Adipose tissue (tissue), 3 donors: ENCODE data around the gene PDE1C. TPM values are rescaled to one million over a fixed set of nuclear protein-coding genes. Genes with fewer than 3 reads are reported as not detected.

ENCODE experiments used
- H3K27ac ChIP-seq: one replicate; pipeline ENCODE4 v1.5.1; 2013; ENCODE audit warnings: low read depth, low read length
- WGBS, 3 donors: extraction: QIAGEN DNeasy Blood & Tissue Kit; methylation state at CpG; one replicate each; pipeline ENCODE4 v1.1.7; 2013; 5-methylcytosine and 5-hydroxymethylcytosine counted together
- polyA plus RNA-seq, 3 donors: library from polyadenylated mRNA; stranded (reverse); fragments of 200-250 nt; gene quantifications; one replicate each; pipeline ENCODE4 v1.2.3, GENCODE V29; 2013
- donor health status: healthy with polysubstance abuse.
- donor health status: Bipolar disorder and iron deficiency.
- donor health status: healthy.

The PDE1C gene
- polyA plus RNA-seq, 3 donors = 0.32 to 3.1 (median 1.0) TPM

GRCh38 chr7:31925753-31926454 lies 144.3 kb downstream of the PDE1C start:
- no peak overlapping the region for H3K27ac ChIP-seq
- WGBS, 3 donors = 85 to 91% (median 88%) methylated on average over 6 of the region's 6 CpGs

DNA sequence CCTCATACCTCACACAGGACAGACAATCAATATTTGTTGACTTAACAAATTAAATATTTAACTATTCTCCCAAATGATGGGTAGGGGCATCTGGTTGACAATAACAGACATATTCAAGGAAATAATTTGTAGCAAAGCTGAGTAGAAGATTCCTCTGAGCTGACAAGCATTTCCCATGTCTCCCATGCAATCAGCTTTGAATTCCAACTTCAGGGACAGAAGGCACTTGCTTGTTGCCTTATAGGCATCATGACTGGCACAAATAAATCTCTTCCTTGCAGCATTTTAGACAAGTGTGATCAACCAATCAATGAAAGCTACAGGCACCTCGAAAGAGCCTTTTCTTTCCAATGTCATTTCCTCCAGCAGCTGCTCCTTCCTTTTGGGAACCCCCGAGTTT lies 146.0 kb downstream of the PDE1C start:
- WGBS, 3 donors = 60 to 95% (median 65%) methylated on average over 2 of the region's 2 CpGs
- no peak overlapping the region for H3K27ac ChIP-seq

DNA sequence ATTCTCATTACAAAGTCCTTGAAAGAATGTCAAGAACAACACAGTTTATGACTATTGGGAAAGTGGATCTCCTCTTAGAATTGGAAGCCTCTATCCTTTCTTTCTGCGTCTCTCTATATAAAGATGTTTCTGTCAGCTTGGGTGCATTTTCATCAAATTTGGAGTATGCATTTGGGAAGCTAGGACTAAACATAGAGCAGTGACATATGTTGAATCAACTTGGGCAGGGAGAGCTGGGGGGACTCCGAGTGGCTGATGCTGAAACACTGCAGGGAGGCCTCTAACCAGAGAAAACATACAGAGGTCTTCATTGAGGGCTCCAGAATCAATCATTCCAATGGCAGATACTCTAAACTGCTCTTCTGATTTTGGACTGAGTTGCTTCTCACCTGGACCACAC lies 147.4 kb downstream of the PDE1C start:
- no peak overlapping the region for H3K27ac ChIP-seq
- 89 to 94% (median 89%) methylated on average over 2 of the region's 2 CpGs for WGBS, 3 donors

- WGBS, 3 donors = 95 to 100% (median 96%) methylated on average over 3 of the region's 3 CpGs
- H3K27ac ChIP-seq = no peak overlapping the region
Observed at GRCh38 chr7:31921047-31921446, 149.2 kb downstream of the PDE1C start.

DNA sequence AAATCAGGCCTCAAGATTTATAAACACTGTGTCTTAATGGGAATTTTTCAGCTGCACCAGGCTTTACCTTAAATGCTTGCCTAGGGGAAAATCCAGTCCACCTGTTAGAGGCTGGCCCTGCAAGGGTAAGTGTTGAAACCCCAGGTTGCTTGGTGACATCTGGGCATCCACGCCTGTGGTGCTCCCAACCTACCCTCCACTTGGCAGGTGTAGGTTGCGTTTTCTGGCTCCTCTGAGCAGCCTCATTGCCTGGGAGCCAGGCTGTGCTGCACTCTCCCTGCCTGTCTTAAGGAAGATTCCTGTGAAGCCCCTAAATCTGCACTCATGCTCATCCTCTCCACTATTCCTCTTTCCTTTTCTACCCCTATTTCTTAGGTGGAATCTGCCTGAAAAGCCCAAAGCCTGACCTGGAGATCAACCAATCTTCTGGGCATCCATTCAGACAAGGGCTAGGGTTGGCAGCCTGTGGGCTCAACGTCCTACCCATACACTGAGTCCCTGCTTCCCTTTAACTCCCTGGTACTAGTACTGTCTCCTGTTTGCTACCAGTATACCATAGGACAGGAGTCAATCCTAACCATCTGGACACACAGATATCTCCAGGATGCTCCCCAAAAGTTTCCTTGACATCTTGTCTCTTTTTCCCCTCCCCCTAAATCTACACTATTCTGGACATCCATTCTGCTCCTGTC lies 150.4 kb downstream of the PDE1C start:
- H3K27ac ChIP-seq = no peak overlapping the region
- WGBS, 3 donors = 74 to 80% (median 77%) methylated on average over 3 of the region's 3 CpGs

GRCh38 chr7:31918706-31919393 lies 151.4 kb downstream of the PDE1C start:
- no peak overlapping the region for H3K27ac ChIP-seq
- 50 to 75% (median 73%) methylated on average over 7 of the region's 7 CpGs for WGBS, 3 donors

DNA sequence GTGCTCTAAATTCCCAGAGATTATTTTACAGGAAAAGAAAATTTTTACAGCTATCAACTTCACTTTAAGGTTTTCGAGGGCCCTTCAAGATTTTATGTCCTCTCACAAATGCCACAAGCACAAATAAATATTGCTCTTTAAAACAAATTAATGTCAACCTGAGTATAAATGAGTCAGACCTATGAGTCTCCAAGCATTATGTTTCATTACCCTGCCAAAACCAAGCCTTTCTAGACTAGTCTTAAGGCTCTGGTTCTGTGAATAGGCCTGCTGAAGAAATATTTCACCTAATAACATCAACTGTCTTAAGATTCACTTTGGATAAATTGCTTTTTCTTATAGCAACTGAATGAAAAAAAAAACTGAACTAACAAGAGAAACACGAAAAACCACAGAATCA lies 153.0 kb downstream of the PDE1C start:
- WGBS, 3 donors = 81 to 83% (median 82%) methylated on average over 2 of the region's 2 CpGs
- no peak overlapping the region for H3K27ac ChIP-seq

DNA sequence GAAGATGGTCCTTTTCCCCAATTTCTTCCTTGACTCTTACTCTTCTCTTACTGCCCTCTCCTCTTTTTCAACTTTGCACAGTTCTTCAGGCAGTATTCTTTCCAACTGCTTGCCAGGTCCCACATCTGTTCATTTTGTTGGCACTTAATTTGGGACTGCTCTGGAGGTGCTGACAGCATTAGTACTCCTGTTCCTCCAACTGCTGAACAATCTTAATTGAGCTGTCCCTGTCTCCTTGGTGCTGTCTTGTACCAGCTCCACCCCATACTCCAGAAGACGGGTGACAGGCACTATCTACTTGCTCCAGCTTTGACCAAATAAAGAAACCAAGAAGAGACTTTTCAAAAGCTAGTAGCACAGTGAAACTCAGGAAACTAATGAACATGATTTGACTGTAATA lies 160.0 kb downstream of the PDE1C start:
- no peak overlapping the region for H3K27ac ChIP-seq
- WGBS, 3 donors = 82 to 90% (median 86%) methylated on average over 1 of the region's 1 CpG

DNA sequence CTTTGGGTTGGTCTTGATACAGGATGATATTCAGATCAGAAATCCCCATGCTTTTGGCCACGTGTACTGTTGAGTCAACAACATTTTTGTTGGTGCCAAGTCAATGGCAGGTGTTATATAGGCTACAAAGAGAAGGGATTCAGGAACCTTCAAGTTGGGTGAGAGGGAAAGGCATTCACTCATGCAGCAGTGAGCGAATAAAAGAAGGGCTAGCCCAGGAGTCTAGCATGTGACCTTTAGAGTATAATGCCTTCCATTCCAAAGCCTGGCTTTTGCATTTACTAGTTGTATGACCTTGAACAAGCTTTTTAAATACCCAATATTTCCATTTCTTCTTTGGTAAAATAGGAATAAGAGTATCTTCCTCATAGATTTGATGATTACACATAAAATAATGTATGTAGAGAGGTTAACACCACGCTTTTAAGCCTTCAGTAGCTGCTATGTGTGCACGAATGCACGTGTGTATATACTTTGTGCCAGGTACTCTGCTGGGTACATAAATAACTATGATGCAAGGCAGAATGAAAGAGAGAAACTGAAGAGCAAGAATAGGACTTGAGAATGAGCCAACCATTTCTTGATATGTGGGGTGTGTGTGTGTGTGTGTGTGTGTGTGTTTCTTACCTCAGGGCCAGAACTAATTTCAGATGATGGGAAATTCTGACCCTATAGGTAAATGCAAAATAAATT lies 163.6 kb downstream of the PDE1C start:
- 83 to 88% (median 86%) methylated on average over 5 of the region's 5 CpGs for WGBS, 3 donors
- no peak overlapping the region for H3K27ac ChIP-seq

DNA sequence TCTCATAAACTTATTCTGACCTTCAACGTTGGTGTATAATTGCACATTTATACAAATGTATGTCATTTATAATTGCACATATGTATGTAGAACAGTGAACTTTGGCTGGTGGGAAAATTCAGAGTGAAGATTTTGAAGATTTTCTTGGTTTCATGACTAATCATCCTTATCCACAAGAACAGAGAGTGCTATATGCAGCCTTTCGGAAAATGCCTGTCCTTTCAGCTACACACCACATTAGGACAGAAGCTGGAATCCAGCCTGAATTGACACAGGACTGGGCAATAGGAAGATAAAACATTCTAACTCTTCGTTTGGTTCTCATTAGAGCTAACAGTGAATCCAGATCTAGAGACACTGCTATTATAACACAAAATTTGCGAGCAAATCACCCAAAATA lies 166.2 kb downstream of the PDE1C start:
- H3K27ac ChIP-seq = no peak overlapping the region
- WGBS, 3 donors = 73 to 86% (median 78%) methylated on average over 4 of the region's 4 CpGs

GRCh38 chr7:31899356-31899927 lies 170.8 kb downstream of the PDE1C start:
- 75 to 90% (median 85%) methylated on average over 14 of the region's 14 CpGs for whole genome bisulfite sequencing, 3 donors
- H3K27ac ChIP-seq = no peak overlapping the region

- no peak overlapping the region for H3K27ac ChIP-seq
- 56 to 77% (median 70%) methylated on average over 6 of the region's 6 CpGs for WGBS, 3 donors
Observed at GRCh38 chr7:31896925-31897324, 173.3 kb downstream of the PDE1C start.

DNA sequence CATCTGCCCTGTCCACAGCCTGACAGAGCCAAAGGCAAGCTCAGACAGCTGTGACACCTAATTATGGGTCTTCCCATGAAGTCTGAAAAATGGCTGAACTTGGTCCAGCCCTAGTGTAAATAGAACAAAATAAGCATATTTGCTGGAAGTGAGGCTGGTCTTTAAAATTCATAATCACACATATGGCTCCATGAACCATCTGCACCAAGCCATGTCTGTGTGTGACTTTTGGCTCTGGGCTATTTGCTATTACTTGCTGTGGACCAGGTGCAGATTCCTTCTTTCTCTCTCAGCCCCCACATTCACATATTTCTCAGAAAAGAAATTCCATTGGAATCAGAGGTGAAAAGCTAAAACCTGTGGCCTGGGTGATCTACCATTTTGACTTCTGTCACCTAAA lies 175.9 kb downstream of the PDE1C start:
- H3K27ac ChIP-seq = no peak overlapping the region

GRCh38 chr7:31893365-31893764 lies 176.8 kb downstream of the PDE1C start:
- no peak overlapping the region for H3K27ac ChIP-seq
- WGBS, 3 donors = 62 to 76% (median 71%) methylated on average over 3 of the region's 3 CpGs

DNA sequence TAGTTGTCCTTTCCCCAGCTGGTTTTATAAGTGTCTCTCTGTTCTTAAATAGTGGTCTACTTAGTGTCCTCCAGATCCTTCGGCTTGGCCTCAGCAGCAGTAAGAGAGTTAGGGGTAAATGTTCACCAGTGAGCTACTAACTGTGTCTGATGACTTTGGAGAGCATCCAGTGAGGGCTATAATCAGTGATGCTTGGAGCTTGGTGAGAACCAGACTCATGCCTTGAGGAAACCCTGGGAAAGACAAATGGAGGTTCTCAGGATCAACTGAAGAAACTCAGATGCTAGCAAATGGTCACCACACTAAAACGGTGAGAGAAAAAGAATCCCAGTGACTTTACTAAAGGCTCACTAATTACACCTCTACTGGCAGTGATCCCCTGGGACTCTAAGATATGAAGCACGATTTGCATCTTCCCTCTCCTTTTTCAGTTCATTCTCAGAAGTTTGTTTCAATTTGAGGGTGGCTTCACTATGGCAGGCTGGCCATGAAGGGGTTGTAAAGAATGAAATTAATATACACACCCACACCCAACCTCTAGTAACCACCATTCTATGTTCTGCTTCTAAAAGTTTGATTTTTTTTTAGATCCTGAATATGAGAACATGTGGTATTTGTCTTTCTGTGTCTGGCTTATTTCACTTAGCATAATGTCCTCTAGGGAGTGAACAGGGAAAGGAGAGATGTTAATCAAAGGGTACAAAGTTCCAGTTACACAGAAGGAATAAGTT lies 177.9 kb downstream of the PDE1C start:
- H3K27ac ChIP-seq = no peak overlapping the region
- WGBS, 3 donors = 70 to 84% (median 75%) methylated on average over 3 of the region's 3 CpGs

GRCh38 chr7:31890766-31891165 lies 179.4 kb downstream of the PDE1C start:
- WGBS, 3 donors = 58 to 85% (median 61%) methylated on average over 3 of the region's 3 CpGs

DNA sequence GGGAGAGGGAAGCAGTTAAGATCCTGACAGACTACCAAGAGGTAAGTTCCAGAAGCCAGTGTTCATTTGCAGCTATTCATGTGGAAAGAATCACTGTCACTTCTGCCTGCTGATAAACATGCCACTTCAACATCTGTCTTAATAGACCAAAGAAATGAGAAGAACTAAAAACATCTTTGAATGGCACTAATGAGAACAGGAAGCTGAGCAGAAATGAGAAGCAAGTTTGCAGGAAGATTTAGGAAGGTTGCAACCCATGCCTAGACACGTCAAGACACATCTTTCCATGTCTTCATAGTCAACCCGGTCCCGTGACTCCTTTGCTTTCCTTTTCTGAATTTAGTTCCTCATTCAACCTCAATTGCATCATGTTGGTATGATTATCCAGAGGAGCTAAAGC lies 180.0 kb downstream of the PDE1C start:
- no peak overlapping the region for H3K27ac ChIP-seq
- WGBS, 3 donors = 39 to 85% (median 46%) methylated on average over 3 of the region's 3 CpGs

More at GRCh38 chr7:31890766-31891165, 179.4 kb downstream of the PDE1C start:
- H3K27ac ChIP-seq = no peak overlapping the region

GRCh38 chr7:31887006-31887405 lies 183.2 kb downstream of the PDE1C start:
- H3K27ac ChIP-seq = no peak overlapping the region
- WGBS, 3 donors = 95 to 98% (median 96%) methylated on average over 2 of the region's 2 CpGs
